Hematopoietic multipotent progenitor cell treated with erythropoietin and hydrocortisone succinate and interleukin-3 and kit ligand, for 15 days (in vitro differentiated cells): ENCODE data around the gene PPA2.
"Not testable (repeated sequence)": the region's sequence is repeated elsewhere in the genome, so short reads cannot be mapped to it uniquely, and the experiment has no call there.

Experiments
- DNase-seq: peaks from one replicate; pipeline ENCODE4 v3.0.0-alpha.2; 2015; ENCODE audit warnings: low spot score

Gene PPA2

GRCh38 chr4:105458541-105458940 is 15.3 kb downstream of the PPA2 start:
- DNase-seq: not testable (repeated sequence)

- no peak for DNase-seq
Observed at GRCh38 chr4:105458001-105458400, 15.9 kb downstream of the PPA2 start.

DNA sequence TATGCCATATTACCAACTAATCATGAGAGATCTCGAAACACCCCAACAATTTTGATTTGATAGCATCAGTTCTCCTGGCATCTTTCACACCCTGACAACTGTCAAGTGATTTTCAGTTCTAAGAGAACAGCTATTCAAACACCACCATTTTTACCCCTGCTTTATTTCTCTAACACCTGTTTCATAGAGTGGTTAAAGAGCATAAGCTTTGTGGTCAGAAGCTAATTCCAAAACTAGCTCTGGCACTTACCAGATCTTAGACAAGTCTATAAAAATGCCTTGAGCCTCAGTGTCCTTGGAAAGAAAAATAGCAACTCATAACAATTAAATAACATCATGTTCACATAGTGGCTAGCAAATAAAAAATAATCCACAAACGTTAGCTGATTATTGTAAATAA is 17.9 kb downstream of the PPA2 start:
- no peak for DNase-seq

GRCh38 chr4:105455182-105455581 is 18.7 kb downstream of the PPA2 start:
- no peak for DNase-seq

DNA sequence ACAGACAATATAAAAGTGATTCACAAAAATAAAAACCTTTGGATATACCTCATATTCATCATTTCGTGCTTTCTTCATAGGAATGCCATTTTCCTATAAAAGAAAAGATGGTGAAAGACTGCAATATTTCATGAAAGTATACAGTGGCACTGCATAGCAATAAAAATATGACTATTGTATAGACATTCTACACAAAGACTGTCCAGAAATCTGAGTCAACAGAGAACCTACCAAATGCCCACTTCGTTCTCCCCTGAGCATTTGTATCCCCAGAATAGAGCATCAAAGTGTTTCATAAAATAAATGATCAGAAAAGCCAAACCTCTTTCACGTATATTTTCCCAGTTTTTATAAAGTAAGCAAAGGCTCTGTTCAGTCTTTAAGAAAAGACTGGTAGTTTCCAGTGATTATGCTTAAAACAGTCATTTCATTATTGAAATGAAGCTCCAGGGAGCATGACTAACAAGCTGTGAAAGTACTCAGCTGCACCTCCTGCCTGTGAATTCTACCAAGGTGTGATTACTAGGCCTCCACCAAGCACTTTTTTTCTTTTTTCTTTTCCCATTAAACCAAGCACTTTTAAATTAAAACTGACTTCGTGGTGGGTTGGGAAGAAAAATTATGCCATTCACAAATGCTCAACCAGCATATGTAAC is 20.2 kb downstream of the PPA2 start:
- DNase-seq: no peak

GRCh38 chr4:105451346-105451745 is 22.5 kb downstream of the PPA2 start:
- no peak for DNase-seq

GRCh38 chr4:105440890-105441289 is 33.0 kb downstream of the PPA2 start:
- DNase-seq: no peak

DNA sequence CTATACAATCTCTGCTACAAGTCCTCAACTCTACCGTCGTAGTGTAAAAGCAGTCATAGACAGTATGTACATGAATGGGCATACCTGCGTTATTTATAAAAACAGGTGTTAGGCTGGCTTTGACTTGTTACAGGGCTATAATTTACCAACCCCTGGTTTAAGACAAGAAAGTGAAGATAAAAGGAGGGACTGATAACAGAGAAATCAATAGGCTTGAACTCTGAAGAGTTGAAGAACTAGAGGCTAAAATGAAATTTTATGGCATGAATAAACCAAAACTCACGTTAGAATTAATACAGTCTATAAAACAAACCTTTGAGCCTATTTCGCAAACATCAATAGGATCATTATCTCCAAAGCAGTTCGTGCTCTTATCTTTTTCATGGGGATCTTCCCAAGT is 36.2 kb downstream of the PPA2 start:
- DNase-seq: no peak

DNA sequence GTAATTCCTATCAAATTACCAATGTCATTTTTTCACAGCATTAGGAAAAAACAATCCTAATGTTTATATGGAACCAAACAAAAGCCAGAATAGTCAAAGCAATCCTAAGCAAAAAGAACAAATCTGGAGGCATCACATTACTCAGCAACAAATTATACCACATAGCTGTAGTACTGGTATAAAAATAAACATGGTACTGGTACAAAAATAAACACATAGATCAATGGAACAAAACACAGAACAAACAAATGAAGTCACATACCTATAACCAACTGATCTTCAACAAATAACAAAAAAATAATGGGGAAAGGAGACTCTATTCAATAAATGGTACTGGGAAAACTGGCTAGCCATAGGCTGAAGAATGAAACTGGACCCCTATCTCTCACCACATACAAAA is 37.4 kb downstream of the PPA2 start:
- DNase-seq: no peak

GRCh38 chr4:105434940-105435339 is 38.9 kb downstream of the PPA2 start:
- DNase-seq: no peak

- DNase-seq: no peak
Observed at GRCh38 chr4:105433421-105433820, 40.4 kb downstream of the PPA2 start.

DNA sequence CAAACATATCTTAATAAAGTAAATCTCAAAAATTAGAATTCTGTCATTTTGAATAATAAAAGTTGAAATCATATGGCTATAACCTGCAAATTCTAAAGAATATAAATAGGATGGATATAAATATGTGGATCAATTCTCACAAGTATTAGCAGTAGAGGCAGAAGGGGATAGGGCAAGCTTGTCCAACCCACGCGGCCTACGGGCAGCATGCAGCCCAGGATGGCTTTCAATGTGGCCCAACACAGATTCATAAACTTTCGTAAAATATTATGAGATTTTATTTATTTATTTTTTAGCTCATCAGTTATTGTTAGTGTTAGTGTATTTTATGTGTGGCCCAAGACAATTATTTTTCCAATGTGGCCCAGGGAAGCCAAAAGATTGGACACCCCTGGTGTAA is 41.4 kb downstream of the PPA2 start:
- DNase-seq: no peak

DNA sequence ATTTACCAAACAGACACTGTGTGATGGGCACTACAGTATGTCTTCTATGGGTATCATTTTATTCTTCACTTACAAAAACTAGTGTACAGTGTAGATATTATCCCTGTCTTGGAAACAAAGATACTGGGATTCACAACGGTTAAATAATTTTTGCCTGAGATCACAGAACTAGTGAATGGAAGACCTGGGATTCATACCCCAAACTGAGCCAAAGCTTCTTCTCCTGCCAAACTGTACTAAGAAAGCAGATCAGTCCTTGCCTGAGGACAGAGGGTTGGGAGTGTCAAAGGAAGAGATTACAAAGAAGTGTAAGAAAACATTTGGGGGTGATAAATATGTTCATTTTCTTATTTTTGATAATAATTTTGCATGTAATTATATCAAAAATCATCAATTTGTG is 43.1 kb downstream of the PPA2 start:
- no peak for DNase-seq

- DNase-seq: no peak
Observed at GRCh38 chr4:105426187-105426897, 47.5 kb downstream of the PPA2 start.

- DNase-seq: no peak
Observed at GRCh38 chr4:105422207-105422920, 51.5 kb downstream of the PPA2 start.

- DNase-seq: no peak
Observed at GRCh38 chr4:105417624-105418023, 56.2 kb downstream of the PPA2 start.

GRCh38 chr4:105415281-105415744 is 58.5 kb downstream of the PPA2 start:
- no peak for DNase-seq

- no peak for DNase-seq
Observed at GRCh38 chr4:105414316-105414715, 59.5 kb downstream of the PPA2 start.

DNA sequence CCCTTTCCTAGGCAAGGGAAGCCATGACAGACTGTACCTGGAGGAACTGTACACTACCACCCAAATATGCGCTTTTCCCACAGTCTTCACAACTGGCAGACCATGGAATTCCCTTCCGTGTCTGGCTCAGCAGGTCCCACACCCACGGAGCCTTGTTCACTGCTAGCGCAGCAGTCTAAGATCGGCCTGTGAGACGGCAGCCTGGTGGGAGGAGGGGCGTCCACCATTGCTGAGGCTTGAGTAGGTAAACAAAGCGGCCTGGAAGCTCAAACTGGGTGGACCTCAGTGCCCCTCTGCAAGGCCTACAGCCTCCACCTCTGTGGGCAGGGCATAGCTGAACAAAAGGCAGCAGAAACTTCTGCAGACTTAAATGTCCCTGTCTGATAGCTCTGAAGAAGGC is 64.7 kb downstream of the PPA2 start:
- DNase-seq: not testable (repeated sequence)

GRCh38 chr4:105400901-105401677 is 72.8 kb downstream of the PPA2 start:
- no peak for DNase-seq

GRCh38 chr4:105399532-105400161 is 74.2 kb downstream of the PPA2 start:
- DNase-seq: no peak

DNA sequence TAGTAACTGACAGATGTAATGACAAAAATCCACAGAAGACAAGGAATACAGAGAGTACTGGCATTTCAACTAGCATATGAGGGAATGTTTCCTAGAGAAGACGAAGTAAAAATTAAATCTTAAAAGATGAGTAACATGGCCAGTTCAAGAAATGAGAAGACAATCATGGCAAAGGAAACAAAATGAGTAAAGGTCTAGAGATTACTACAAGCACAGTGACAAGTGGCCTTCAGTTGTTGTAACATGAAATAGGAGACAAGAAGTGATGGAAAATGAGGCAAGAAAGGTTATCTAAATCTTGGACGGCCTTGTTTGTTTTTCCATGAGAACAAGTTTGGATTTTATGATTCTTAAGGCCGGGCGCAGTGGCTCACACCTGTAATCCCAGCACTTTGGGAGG is 81.0 kb downstream of the PPA2 start:
- no peak for DNase-seq
